Spleen (tissue), 7 donors: ENCODE results near the gene MEIS2.

Experiments used
- CTCF ChIP-seq, 11 experiments: fragments of 200-600 bp in 7 of 11; fragments of 450-650 bp in 4 of 11; sonication (generic) in 4 of 11; IDR thresholded peaks in 8 of 11; conservative IDR thresholded peaks in 3 of 11; 1 replicate in 7 of 11; 2 replicates in 4 of 11; pipeline versions ENCODE4 v1.4.0 to v1.8.0; 2016 to 2021; ENCODE audit warnings: antibody characterized with exemption in 11 of 11, inconsistent platforms in 4 of 11, mild to moderate bottlenecking in 1 of 11
- POLR2AphosphoS5 ChIP-seq, 3 donors: sonication (generic); formaldehyde crosslinking; IDR thresholded peaks; one replicate each; pipeline ENCODE4 v1.5.1; 2017; ENCODE audit warnings: antibody characterized with exemption in 3 of 3
- donor health status: DM: no; HTN: no; CAD: no; lungs with moderate emphysema.
- donor health status: DM: no; HTN: no; CAD: no.
- donor health status: DM: no; HTN: no; CAD: no.

GRCh38 chr15:36944442-36944841 lies 155.9 kb downstream of the MEIS2 start:
- TF ChIP-seq CTCF (IDR thresholded peaks at IDR 0.05 in 8 of 11, conservative IDR thresholded peaks at IDR 0.05 in 3 of 11) (no peak), POLR2AphosphoS5 (IDR thresholded peaks at IDR 0.05) (no peak)
